ENCODE results near the gene GPC3. TPM values are rescaled to one million over a fixed set of nuclear protein-coding genes. Genes with fewer than 3 reads are reported as not detected.

The GPC3 gene
- total RNA-seq, 4 donors from 2014 or later: 0.82 to 4.9 (median 1.8) TPM

GRCh38 chrX:133968109-133968508 is 17.3 kb downstream of the GPC3 start:
- H3K27ac ChIP-seq: no peak overlapping the region
- no peaks in the 10 kb centered on the region for H3K4me1 ChIP-seq
- no peaks in the 10 kb centered on the region for H3K27me3 ChIP-seq
- TF ChIP-seq POLR2A (IDR thresholded peaks at IDR 0.05): no peak
- no peak for TF ChIP-seq POLR2AphosphoS5 (IDR thresholded peaks at IDR 0.05)
- TF ChIP-seq EP300 (IDR thresholded peaks at IDR 0.05; ENCODE audit: low read depth): no peak
- TF ChIP-seq, protein P1, sequence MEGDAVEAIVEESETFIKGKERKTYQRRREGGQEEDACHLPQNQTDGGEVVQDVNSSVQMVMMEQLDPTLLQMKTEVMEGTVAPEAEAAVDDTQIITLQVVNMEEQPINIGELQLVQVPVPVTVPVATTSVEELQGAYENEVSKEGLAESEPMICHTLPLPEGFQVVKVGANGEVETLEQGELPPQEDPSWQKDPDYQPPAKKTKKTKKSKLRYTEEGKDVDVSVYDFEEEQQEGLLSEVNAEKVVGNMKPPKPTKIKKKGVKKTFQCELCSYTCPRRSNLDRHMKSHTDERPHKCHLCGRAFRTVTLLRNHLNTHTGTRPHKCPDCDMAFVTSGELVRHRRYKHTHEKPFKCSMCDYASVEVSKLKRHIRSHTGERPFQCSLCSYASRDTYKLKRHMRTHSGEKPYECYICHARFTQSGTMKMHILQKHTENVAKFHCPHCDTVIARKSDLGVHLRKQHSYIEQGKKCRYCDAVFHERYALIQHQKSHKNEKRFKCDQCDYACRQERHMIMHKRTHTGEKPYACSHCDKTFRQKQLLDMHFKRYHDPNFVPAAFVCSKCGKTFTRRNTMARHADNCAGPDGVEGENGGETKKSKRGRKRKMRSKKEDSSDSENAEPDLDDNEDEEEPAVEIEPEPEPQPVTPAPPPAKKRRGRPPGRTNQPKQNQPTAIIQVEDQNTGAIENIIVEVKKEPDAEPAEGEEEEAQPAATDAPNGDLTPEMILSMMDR (IDR thresholded peaks at IDR 0.05): no peak
- intact Hi-C loops (cut with DNase I; ENCODE audit: low total_unique reads): no loop called here
- 71 to 100% methylated on average over 2 to 5 of the region's 5 CpGs for WGBS, 2 donors (ENCODE audit: low coverage in 1 of 2)
- no peaks in the 10 kb centered on the region for H3K36me3 ChIP-seq
- no peak for DNase-seq
- in situ Hi-C loops (cut with MboI; ENCODE audit: low pct_ligation_motif_present in 1 of 4, low pct_unique_long_range_greater_than_20kb in 1 of 4, low sequenced_read_pairs in 3 of 4): no loop called here
- no peaks in the 10 kb centered on the region for H3K9me3 ChIP-seq
- no peak overlapping the region for H3K4me3 ChIP-seq

DNA sequence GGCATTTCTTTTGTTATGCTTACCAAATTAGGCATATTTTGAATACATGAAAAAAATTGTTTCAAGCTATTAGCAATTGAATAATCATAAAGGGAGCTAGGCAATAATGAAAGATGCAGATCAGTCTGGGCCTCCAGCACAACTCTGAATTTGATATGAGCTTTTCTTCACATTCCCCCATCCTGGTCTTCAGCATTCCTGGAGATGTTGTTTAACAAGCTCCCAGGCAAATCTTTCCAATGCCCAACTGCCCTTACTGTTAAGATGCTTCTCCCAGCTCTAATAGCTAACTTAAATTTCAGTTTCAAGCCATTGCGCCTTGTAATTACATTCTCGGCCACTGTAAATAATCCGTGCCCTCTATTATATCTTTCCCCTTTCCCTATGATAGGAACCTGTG is 19.2 kb downstream of the GPC3 start:
- TF ChIP-seq EP300 (IDR thresholded peaks at IDR 0.05; ENCODE audit: low read depth) (no peak), POLR2AphosphoS5 (IDR thresholded peaks at IDR 0.05) (no peak), POLR2A (IDR thresholded peaks at IDR 0.05) (no peak)
- TF ChIP-seq, protein P1 (IDR thresholded peaks at IDR 0.05): no peak
- no peaks in the 10 kb centered on the region for H3K36me3 ChIP-seq
- no peak for DNase-seq
- in situ Hi-C loops (cut with MboI; ENCODE audit: low pct_ligation_motif_present in 1 of 4, low pct_unique_long_range_greater_than_20kb in 1 of 4, low sequenced_read_pairs in 3 of 4) (no loop called here), intact Hi-C loops (cut with DNase I; ENCODE audit: low total_unique reads) (no loop called here)
- H3K27me3 ChIP-seq: no peaks in the 10 kb centered on the region
- 89% methylated on average over 3 of the region's 3 CpGs; no CpG with 5 or more reads in 1 of the 2 donors for WGBS, 2 donors (ENCODE audit: low coverage in 1 of 2)
- no peak overlapping the region for H3K4me3 ChIP-seq
- H3K27ac ChIP-seq: no peak overlapping the region
- H3K4me1 ChIP-seq: no peaks in the 10 kb centered on the region
- no peaks in the 10 kb centered on the region for H3K9me3 ChIP-seq

DNA sequence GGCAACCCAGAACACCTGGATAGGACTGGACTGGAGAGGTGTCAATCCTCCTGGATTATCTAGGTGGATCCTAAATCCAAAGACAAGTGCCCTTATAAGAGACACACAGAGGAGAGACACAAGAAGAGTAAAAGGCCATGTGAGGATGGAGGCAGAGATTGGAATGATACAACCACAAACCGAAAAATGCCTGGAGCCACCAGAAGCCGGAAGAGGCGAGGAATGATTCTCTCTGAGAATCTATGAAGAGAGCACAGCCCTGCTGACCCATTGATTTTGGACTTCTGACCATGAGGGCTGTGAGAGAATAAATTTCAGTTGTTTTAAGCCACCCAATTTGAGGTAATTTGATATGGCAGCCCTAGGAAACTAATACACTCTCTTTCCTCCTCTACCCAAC is 20.1 kb downstream of the GPC3 start:
- no peak overlapping the region for H3K4me3 ChIP-seq
- in situ Hi-C loops (cut with MboI; ENCODE audit: low pct_ligation_motif_present in 1 of 4, low pct_unique_long_range_greater_than_20kb in 1 of 4, low sequenced_read_pairs in 3 of 4): no loop called here
- no peak overlapping the region for H3K27ac ChIP-seq
- H3K4me1 ChIP-seq: no peaks in the 10 kb centered on the region
- no peaks in the 10 kb centered on the region for H3K27me3 ChIP-seq
- no peaks in the 10 kb centered on the region for H3K9me3 ChIP-seq
- no peaks in the 10 kb centered on the region for H3K36me3 ChIP-seq
- intact Hi-C loops (cut with DNase I; ENCODE audit: low total_unique reads): no loop called here
- TF ChIP-seq POLR2A (IDR thresholded peaks at IDR 0.05) (no peak), EP300 (IDR thresholded peaks at IDR 0.05; ENCODE audit: low read depth) (no peak), POLR2AphosphoS5 (IDR thresholded peaks at IDR 0.05) (no peak)
- TF ChIP-seq, protein P1 (IDR thresholded peaks at IDR 0.05): no peak
- WGBS, 2 donors (ENCODE audit: low coverage in 1 of 2): 83% methylated on average over 3 of the region's 3 CpGs; no CpG with 5 or more reads in 1 of the 2 donors
- DNase-seq: no peak

- TF ChIP-seq POLR2A (IDR thresholded peaks at IDR 0.05) (no peak), EP300 (IDR thresholded peaks at IDR 0.05; ENCODE audit: low read depth) (no peak), POLR2AphosphoS5 (IDR thresholded peaks at IDR 0.05) (no peak)
- TF ChIP-seq, protein P1 (IDR thresholded peaks at IDR 0.05): no peak
- Histone ChIP-seq H3K9me3 (no peaks in the 10 kb centered on the region), H3K27ac (no peak overlapping the region), H3K4me3 (no peak overlapping the region), H3K36me3 (no peaks in the 10 kb centered on the region), H3K27me3 (no peaks in the 10 kb centered on the region), H3K4me1 (no peaks in the 10 kb centered on the region)
- intact Hi-C loops (cut with DNase I; ENCODE audit: low total_unique reads): no loop called here
- 75% methylated on average over 6 of the region's 6 CpGs; no CpG with 5 or more reads in 1 of the 2 donors for WGBS, 2 donors (ENCODE audit: low coverage in 1 of 2)
- DNase-seq: no peak
- in situ Hi-C loops (cut with MboI; ENCODE audit: low pct_ligation_motif_present in 1 of 4, low pct_unique_long_range_greater_than_20kb in 1 of 4, low sequenced_read_pairs in 3 of 4): no loop called here
Observed at GRCh38 chrX:133961046-133961445, 24.3 kb downstream of the GPC3 start.
